CD14-positive monocyte (primary cell): Measurements from ENCODE around the gene KLK14. TPM values are rescaled to one million over a fixed set of nuclear protein-coding genes. Genes with fewer than 3 reads are reported as not detected.

Experiments used
- DNase-seq, 3 donors: peaks; one replicate each; pipeline ENCODE4 v3.0.0-alpha.2; 2011 to 2022
- H2AFZ ChIP-seq: 2 replicates; pipeline ENCODE4 v1.6.0; 2012; ENCODE audit warnings: mild to moderate bottlenecking, low read depth, low read length, inconsistent platforms; ENCODE audit not compliant: insufficient read depth, poor library complexity, severe bottlenecking
- H3K27ac ChIP-seq, 2 donors: 1 replicate in 1 of 2; 2 replicates in 1 of 2; pipeline ENCODE4 v1.5.1; 2012 to 2013; ENCODE audit warnings: low read length in 2 of 2, control low read depth in 1 of 2, inconsistent platforms in 1 of 2, low read depth in 1 of 2, mild to moderate bottlenecking in 1 of 2
- H3K27me3 ChIP-seq, 2 donors: one replicate each; pipeline versions ENCODE4 v1.6.0 to v1.6.1; 2011 to 2013; ENCODE audit warnings: low read length in 2 of 2; ENCODE audit not compliant: control insufficient read depth in 2 of 2, insufficient read depth in 2 of 2
- H3K36me3 ChIP-seq, 2 donors: replicated peaks in 1 of 2; 1 replicate in 1 of 2; 2 replicates in 1 of 2; pipeline versions ENCODE4 v1.5.1 to v1.6.1; 2012 to 2013; ENCODE audit warnings: low read length in 2 of 2, control low read depth in 1 of 2, inconsistent platforms in 1 of 2, mild to moderate bottlenecking in 1 of 2; ENCODE audit not compliant: insufficient read depth in 2 of 2, control insufficient read depth in 1 of 2
- H3K4me1 ChIP-seq, 2 donors: 1 replicate in 1 of 2; 2 replicates in 1 of 2; pipeline versions ENCODE4 v1.5.1 to v1.6.1; 2012 to 2013; ENCODE audit warnings: low read length in 2 of 2, control low read depth in 1 of 2, inconsistent platforms in 1 of 2, mild to moderate bottlenecking in 1 of 2, moderate library complexity in 1 of 2; ENCODE audit not compliant: insufficient read depth in 2 of 2, control insufficient read depth in 1 of 2
- H3K4me2 ChIP-seq: replicated peaks from 2 replicates; pipeline ENCODE3; 2012; ENCODE audit warnings: low read length, moderate library complexity, mild to moderate bottlenecking; ENCODE audit not compliant: poor library complexity, severe bottlenecking; ENCODE audit errors: extremely low read depth
- H3K4me3 ChIP-seq, 3 experiments: fragments of 200-600 bp in 1 of 3; sonication (generic) in 1 of 3; replicated peaks in 1 of 3; 1 replicate in 2 of 3; 2 replicates in 1 of 3; pipeline ENCODE4 v1.5.1; 2011 to 2013; ENCODE audit warnings: low read length in 3 of 3, mild to moderate bottlenecking in 3 of 3, control low read depth in 2 of 3, low read depth in 2 of 3, inconsistent platforms in 1 of 3, moderate library complexity in 1 of 3
- H3K79me2 ChIP-seq: 2 replicates; pipeline ENCODE4 v1.6.0; 2012; ENCODE audit warnings: mild to moderate bottlenecking, control low read depth, inconsistent platforms, low read length, moderate library complexity; ENCODE audit not compliant: insufficient read depth
- H3K9ac ChIP-seq: 2 replicates; pipeline ENCODE4 v1.6.0; 2017; ENCODE audit warnings: low read length, mild to moderate bottlenecking; ENCODE audit not compliant: insufficient read depth, poor library complexity, severe bottlenecking
- H3K9me3 ChIP-seq, 2 donors: replicated peaks in 1 of 2; 1 replicate in 1 of 2; 2 replicates in 1 of 2; pipeline versions ENCODE4 v1.5.1 to v1.6.1; 2012 to 2013; ENCODE audit warnings: low read length in 2 of 2, control low read depth in 1 of 2; ENCODE audit not compliant: control insufficient read depth in 1 of 2, insufficient read depth in 1 of 2
- H4K20me1 ChIP-seq: 2 replicates; pipeline ENCODE4 v1.6.0; 2012; ENCODE audit warnings: mild to moderate bottlenecking, low read length, control low read depth, moderate library complexity; ENCODE audit not compliant: insufficient read depth
- H3K27ac Mint-ChIP-seq, 7 donors: one replicate each; pipeline ENCODE4 v1.8.0; 2020; ENCODE audit warnings: mild to moderate bottlenecking in 7 of 7, mixed read lengths in 7 of 7, moderate library complexity in 6 of 7, inconsistent platforms in 2 of 7
- H3K27me3 Mint-ChIP-seq, 3 donors: one replicate each; pipeline ENCODE4 v1.8.0; 2021 to 2022; ENCODE audit warnings: low read depth in 3 of 3, mild to moderate bottlenecking in 3 of 3, mixed read lengths in 3 of 3, moderate library complexity in 3 of 3, inconsistent platforms in 1 of 3
- H3K36me3 Mint-ChIP-seq, 2 donors: one replicate each; pipeline ENCODE4 v1.8.0; 2020; ENCODE audit warnings: mixed read lengths in 2 of 2, inconsistent platforms in 1 of 2, mild to moderate bottlenecking in 1 of 2
- H3K4me1 Mint-ChIP-seq: one replicate; pipeline ENCODE4 v1.8.0; 2020; ENCODE audit warnings: mild to moderate bottlenecking, mixed read lengths
- H3K4me3 Mint-ChIP-seq, 2 donors: one replicate each; pipeline ENCODE4 v1.8.0; 2020; ENCODE audit warnings: mild to moderate bottlenecking in 2 of 2, mixed read lengths in 2 of 2, moderate library complexity in 1 of 2
- H3K9me3 Mint-ChIP-seq, 7 donors: one replicate each; pipeline ENCODE4 v1.8.0; 2020 to 2022; ENCODE audit warnings: mixed read lengths in 7 of 7, mild to moderate bottlenecking in 6 of 7, moderate library complexity in 6 of 7, inconsistent platforms in 2 of 7
- CTCF ChIP-seq: fragments of 200-600 bp; IDR thresholded peaks from one replicate; pipeline ENCODE4 v1.8.0; 2022; ENCODE audit warnings: antibody characterized with exemption, mild to moderate bottlenecking
- WGBS: methylation state at CpG from one replicate; pipeline ENCODE4 v1.1.5; 2013; ENCODE audit warnings: missing lambda C conversion rate; ENCODE audit not compliant: insufficient coverage; 5-methylcytosine and 5-hydroxymethylcytosine counted together
- intact Hi-C, 2 donors: fragments of 100-400 bp; cut with micrococcal nuclease; formaldehyde crosslinking; loops; one replicate each; pipeline versions ENCODE4 v1.15.0 to v1.15.1; 2023
- polyA plus RNA-seq, 3 donors: library from polyadenylated mRNA; depleted of rRNA in 1 of 3; unstranded in 2 of 3; stranded (reverse) in 1 of 3; fragments of 300-500 nt in 2 of 3; fragments of >200 nt in 1 of 3; fragmentation: Illumina TruSeq in 2 of 3; gene quantifications; 1 replicate in 2 of 3; 2 replicates in 1 of 3; pipeline ENCODE4 v1.2.3, GENCODE V29; 2012 to 2021

KLK14 gene
- polyA plus RNA-seq, 3 donors = 0.29 TPM; not detected in 2

GRCh38 chr19:51123381-51123800, 40.7 kb upstream of the KLK14 start:
- peak overlapping the region; percentile 100 for H3K4me2 ChIP-seq
- Mint-ChIP-seq H3K36me3 (peaks cover 21 to 45% of the 10 kb centered on the region in 2 donors), H3K27ac (peak overlapping the region; percentile 98 to 100 (median 99)), H3K4me3 (peak overlapping the region; percentile 91 to 99), H3K4me1 (peaks cover 82% of the 10 kb centered on the region), H3K27me3 (peaks cover 0 to 4% (median 2%) of the 10 kb centered on the region in 3 donors), H3K9me3 (peaks cover 0 to 2% (median 0%) of the 10 kb centered on the region in 7 donors)
- no peaks in the 10 kb centered on the region for H3K27me3 ChIP-seq
- intact Hi-C loops = loop anchor here in 1 of 2 donors (2.0 kb wide), 1 partner anchor 13 kb away; no protein-coding TSS in a partner anchor
- 0% methylated on average over 4 of the region's 6 CpGs for WGBS
- peaks cover 58% of the 10 kb centered on the region for H3K79me2 ChIP-seq
- peaks cover 11% of the 10 kb centered on the region for H4K20me1 ChIP-seq
- peaks cover 83 to 95% of the 10 kb centered on the region in 2 donors for H3K4me1 ChIP-seq
- peak overlapping the region; percentile 75 to 98 (median 81) for H3K4me3 ChIP-seq
- DNase-seq = peak; percentile 87 to 93 (median 92)
- H3K9ac ChIP-seq = peak overlapping the region; percentile 92
- peak overlapping the region; percentile 97 to 100 for H3K27ac ChIP-seq
- H3K36me3 ChIP-seq = peaks cover 11 to 22% of the 10 kb centered on the region in 2 donors
- no peak overlapping the region for H2AFZ ChIP-seq
- no peaks in the 10 kb centered on the region for H3K9me3 ChIP-seq
- TF ChIP-seq CTCF = no peak

- Histone ChIP-seq H3K9me3 (no peaks in the 10 kb centered on the region), H3K27me3 (no peaks in the 10 kb centered on the region), H4K20me1 (peaks cover 5% of the 10 kb centered on the region), H2AFZ (peak overlapping the region; percentile 38), H3K9ac (peak overlapping the region; percentile 92), H3K4me3 (peak overlapping the region; percentile 23 to 98 (median 51)), H3K4me2 (peak overlapping the region; percentile 100), H3K4me1 (peaks cover 74 to 84% of the 10 kb centered on the region in 2 donors), H3K27ac (peak overlapping the region; percentile 97 to 100), H3K79me2 (peaks cover 48% of the 10 kb centered on the region), H3K36me3 (peaks cover 4 to 14% of the 10 kb centered on the region in 2 donors)
- Mint-ChIP-seq H3K27ac (peak overlapping the region; percentile 98 to 100 (median 99)), H3K4me1 (peaks cover 72% of the 10 kb centered on the region), H3K36me3 (peaks cover 11 to 35% of the 10 kb centered on the region in 2 donors), H3K4me3 (peak overlapping the region; percentile 91 to 99), H3K27me3 (peaks cover 0 to 5% (median 4%) of the 10 kb centered on the region in 3 donors), H3K9me3 (peaks cover 0 to 2% (median 0%) of the 10 kb centered on the region in 7 donors)
- no peak for TF ChIP-seq CTCF
- WGBS = 100% methylated on average over 5 of the region's 22 CpGs
- intact Hi-C loops = loop anchor here in 1 of 2 donors (2.0 kb wide), 1 partner anchor 14 kb away; no protein-coding TSS in a partner anchor
- DNase-seq = peak; percentile 80 to 90 (median 85)
Measured at GRCh38 chr19:51122112-51122981, 39.7 kb upstream of the KLK14 start.
